Omental fat pad (tissue), 4 donors: ENCODE data around the gene GALE. TPM values are rescaled to one million over a fixed set of nuclear protein-coding genes. Genes with fewer than 3 reads are reported as not detected.
"Not testable (repeated sequence)": the region's sequence is repeated elsewhere in the genome, so short reads cannot be mapped to it uniquely, and the experiment has no call there.

Experiments
- ATAC-seq: fragments of 150-250 bp; one replicate; pipeline ENCODE4 v1.9.1; 2016; ENCODE audit warnings: mild to moderate bottlenecking, moderate library complexity; ENCODE audit not compliant: low FRiP score
- DNase-seq: peaks from one replicate; pipeline ENCODE4 v3.0.0-alpha.2; 2019; ENCODE audit warnings: low spot score
- total RNA-seq, 4 donors: library from RNA; depleted of rRNA; stranded (reverse); fragments of >200 nt; gene quantifications; one replicate each; pipeline ENCODE4 v1.1.0, GENCODE V29; 2016
- TF ChIP-seq, protein P1 (sequence below), 3 donors: fragments of 450-650 bp; IDR thresholded peaks; one replicate each; pipeline ENCODE4 v1.5.1; 2016 to 2017; ENCODE audit warnings: antibody characterized with exemption in 3 of 3, mild to moderate bottlenecking in 3 of 3, moderate library complexity in 2 of 3

Gene GALE
- total RNA-seq, 4 donors from 2014 or later = 15.6 to 19.4 (median 17.9) TPM

DNA sequence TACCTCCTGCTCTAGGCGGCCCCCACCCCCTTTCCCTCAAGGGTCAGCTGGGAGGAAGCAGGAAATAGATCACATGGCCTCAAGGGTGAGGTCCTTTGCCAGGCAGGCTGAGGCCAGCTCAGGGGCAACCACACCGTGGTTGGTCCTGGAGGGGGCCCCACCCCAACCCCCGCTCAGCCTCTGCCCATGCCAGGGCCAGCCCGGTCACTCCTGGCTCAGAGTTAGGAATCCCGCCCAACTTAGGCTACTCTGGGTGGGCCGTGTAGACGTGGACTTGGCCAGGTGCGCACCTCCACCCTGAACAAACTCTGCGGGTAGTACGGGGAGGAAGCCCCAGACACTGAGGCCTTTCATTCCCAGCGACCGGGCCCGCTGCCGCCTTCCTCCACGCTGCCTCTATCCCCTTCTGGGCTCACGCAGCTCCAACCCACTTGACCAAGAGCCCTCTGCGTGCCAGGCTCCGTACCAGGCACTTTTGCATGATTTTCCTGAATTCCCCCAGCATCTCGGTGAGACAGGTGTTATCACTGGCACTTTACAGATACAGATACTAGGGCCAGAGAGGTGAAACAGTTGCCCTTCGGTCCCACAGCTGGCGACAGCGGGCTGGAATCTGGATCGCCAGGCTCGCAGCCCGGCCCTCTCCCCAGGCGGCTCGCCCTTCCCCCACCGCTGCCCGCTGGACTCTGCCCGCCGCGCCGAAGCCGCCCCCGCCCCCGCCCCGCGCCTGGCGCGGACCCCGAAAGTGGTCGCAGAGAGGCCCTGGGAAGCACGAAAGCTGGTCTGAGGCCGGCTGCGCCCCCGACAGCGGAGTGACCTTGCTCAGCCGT is 769 bp downstream of the GALE start:
- ATAC-seq (peak; percentile 85), DNase-seq (peak; percentile 49)
- TF ChIP-seq, protein P1, sequence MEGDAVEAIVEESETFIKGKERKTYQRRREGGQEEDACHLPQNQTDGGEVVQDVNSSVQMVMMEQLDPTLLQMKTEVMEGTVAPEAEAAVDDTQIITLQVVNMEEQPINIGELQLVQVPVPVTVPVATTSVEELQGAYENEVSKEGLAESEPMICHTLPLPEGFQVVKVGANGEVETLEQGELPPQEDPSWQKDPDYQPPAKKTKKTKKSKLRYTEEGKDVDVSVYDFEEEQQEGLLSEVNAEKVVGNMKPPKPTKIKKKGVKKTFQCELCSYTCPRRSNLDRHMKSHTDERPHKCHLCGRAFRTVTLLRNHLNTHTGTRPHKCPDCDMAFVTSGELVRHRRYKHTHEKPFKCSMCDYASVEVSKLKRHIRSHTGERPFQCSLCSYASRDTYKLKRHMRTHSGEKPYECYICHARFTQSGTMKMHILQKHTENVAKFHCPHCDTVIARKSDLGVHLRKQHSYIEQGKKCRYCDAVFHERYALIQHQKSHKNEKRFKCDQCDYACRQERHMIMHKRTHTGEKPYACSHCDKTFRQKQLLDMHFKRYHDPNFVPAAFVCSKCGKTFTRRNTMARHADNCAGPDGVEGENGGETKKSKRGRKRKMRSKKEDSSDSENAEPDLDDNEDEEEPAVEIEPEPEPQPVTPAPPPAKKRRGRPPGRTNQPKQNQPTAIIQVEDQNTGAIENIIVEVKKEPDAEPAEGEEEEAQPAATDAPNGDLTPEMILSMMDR (IDR thresholded peaks at IDR 0.05) = no peak

DNA sequence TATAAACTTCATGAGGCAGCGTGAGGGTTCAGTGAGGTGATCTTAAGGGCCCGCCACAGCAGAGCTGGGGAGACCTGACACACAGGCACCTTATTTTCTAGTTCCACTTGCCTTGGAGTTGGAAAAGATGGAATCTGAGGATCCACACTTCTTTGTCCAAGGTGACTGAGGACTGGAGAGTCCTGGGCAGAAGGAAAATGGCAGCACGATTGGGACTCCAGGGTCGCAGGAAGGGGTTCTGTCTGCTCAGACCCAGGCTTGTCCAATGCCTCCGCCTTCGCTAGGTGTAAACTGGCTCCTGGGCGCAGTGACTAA is 1.3 kb downstream of the GALE start:
- TF ChIP-seq, protein P1 (IDR thresholded peaks at IDR 0.05) = no peak
- ATAC-seq = no peak
- DNase-seq = no peak

DNA sequence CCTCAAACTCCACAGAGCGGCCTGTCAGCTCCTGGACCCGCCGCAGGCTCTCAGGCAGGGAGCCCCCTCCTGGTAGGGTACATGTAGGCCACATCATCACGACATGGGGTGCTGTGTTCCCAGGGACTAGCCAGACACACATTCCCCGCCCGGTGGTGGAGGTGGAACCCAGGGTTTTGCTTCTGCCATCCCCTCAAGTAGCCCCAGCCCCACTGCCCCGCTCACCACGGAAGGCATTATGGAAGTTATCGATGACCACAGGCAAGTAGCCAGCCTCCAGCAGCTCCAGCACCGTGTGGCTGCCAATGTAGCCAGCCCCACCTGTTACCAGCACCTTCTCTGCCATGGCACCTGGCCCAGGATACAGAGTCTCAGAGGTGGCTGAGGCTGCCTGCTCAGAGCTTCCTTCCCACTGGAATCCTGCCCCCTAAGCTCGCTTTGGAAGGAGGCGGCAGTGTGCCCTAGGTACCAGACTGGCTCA is 1.9 kb downstream of the GALE start:
- TF ChIP-seq, protein P1 (IDR thresholded peaks at IDR 0.05) = no peak
- ATAC-seq (no peak), DNase-seq (no peak)

DNA sequence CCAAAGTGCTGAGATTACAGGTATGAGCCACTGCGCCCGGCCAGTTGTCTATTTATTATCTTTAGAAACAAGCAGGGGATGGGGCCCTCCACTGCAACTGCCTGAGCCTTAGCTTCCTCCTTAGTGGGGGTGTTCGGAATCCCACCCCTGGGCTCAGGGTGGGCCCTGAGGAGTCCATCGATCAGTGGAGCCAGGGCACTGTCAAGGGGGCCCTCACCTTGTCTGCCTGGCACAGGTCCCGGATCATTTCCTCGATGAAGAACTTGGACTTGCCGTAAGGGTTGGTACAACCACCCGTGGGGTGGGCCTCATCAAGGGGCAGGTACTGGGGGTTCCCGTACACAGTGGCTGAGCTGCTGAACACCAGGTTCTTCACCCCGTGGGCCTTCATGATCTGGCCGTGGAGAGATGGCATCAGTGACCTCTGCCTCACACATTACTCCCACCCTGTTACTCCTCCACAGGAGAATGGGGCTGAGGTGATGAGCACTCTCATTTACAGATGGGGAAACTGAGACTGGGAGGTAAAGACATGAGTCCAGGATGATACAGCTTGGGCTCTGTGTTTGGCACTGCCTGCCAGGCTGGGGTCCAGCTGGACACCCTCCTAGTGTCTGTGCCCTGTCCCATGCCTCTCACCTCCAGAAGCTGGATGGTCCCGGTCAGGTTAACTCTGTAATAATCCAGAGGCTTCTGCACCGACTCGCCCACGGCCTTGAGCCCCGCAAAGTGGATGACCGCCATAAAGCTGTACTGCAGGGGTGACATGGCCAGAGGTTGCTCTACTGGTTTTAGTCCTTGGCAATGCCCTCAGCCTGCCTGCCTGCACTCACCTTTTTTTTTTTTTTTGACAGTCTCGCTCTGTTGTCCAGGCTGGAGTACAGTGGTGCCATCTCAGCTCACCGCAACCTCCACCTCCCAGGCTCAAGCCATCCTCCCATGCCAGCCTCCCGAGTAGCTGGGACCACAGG is 2.8 kb downstream of the GALE start:
- TF ChIP-seq, protein P1 (IDR thresholded peaks at IDR 0.05) = no peak
- no peak for ATAC-seq
- DNase-seq = no peak

DNA sequence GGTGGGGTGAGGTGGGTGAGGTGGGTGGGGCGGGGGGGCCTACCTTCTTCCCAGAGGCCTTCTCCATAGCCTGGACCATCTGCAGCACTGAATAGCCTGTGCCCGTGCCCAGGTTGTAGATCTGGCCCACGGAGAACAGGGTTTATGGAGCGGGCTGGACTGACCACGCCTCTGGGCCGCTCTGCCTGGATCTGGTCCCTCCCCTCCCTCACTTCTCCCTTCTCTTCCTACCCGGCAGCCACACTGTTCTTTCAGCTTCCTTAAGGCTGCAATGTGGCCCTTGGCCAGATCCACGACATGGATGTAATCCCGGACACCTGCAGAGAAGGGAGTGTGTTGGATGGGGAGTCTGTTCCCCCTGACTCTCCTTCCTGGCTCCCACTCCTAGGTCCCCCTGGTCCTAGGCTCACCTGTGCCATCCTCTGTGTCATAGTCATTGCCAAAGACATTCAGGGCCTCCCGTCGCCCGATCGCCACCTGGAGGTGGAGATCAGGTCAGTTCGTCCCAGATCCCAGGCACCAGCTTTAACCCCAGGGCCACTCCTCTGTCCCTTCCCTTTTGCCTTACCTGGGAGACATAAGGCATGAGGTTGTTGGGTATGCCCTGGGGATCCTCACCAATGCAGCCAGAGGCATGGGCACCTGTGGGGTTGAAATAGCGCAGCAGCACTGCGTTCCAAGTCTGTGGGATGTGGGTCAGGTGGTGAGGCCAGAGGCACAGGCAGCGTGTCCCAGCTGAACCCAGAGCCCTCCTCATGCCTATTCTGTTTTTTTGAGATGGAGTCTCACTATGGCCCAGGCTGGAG is 3.9 kb downstream of the GALE start:
- DNase-seq (no peak), ATAC-seq (no peak)
- TF ChIP-seq, protein P1 (IDR thresholded peaks at IDR 0.05) = no peak

DNA sequence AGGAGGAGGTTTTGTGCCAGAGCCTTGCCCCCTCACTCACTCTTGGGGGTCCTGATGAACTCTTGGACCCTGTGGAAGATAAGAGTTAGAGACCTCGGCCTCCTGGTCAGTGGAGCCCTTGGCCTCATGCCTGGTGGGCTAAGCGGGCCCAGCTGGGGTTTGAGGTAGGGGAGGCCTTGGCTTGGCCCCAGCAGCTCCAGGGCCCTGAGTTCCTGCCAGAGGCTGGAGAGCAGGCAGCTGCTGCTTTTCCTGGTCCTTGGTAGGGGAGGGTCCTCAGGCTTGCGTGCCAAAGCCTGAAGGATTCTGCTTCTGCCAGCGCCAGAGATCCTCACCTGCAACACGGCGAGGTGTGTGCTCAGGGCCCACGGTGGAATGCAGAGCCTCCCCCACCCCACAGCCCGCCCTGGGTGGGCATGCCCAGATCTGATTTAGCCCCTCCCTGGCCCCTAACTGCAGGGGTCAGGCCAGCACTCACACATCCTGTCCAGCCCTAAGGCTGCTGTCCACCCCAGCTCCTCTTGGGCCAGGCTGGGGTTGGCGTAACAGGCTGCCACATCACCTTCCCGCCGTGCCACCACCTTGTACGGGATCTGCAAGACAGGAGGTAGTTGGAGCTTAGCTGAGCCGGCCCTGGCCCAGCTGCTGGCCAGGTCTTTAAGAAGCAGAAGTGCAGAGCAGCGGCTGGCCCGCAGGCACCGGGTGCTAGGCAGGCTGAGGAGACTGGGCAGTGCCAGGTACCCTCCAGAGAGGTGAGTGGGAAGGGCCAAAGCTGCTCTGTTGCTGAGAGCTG is 4.7 kb downstream of the GALE start:
- DNase-seq = no peak
- TF ChIP-seq, protein P1 (IDR thresholded peaks at IDR 0.05) = no peak
- ATAC-seq = no peak

DNA sequence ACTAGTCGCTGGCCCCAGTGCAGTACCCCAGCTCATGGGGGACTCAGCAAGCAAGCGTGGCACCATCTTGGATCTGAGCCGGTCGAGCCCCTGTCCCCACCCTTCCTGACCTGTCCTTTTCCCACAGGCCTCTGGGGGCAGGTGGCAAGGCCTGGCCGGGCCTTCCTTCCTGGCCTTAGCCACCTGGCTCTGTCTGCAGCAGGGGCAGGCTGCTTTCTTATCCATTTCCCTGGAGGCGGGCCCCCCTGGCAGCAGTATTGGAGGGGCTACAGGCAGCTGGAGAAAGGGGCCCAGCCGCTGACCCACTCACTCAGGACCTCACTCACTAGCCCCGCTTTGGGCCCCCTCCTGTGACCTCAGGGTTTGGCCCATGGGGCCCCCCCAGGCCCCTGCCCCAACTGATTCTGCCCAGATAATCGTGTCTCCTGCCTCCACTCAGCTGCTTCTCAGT is 5.8 kb downstream of the GALE start:
- not testable (repeated sequence) for DNase-seq, ATAC-seq
